Mesenchymal stem cell (in vitro differentiated cells and primary cell): Measurements from ENCODE around the gene TMEM121.

ENCODE experiments used
- DNase-seq: peaks from one replicate; pipeline ENCODE4 v3.0.0-alpha.2; 2013
- H2AFZ ChIP-seq: one replicate; pipeline ENCODE4 v1.6.1; 2013; ENCODE audit warnings: low read depth, mild to moderate bottlenecking, control low read depth, inconsistent platforms, low read length, moderate library complexity
- H2AK5ac ChIP-seq: 2 replicates; pipeline ENCODE4 v1.6.1; 2013; ENCODE audit warnings: low read length, moderate library complexity, mild to moderate bottlenecking, inconsistent platforms; ENCODE audit not compliant: severe bottlenecking
- H2BK120ac ChIP-seq: one replicate; pipeline ENCODE4 v1.6.1; 2013; ENCODE audit warnings: low read depth, mild to moderate bottlenecking, inconsistent platforms, low read length, moderate library complexity
- H2BK12ac ChIP-seq, 2 experiments: one replicate each; pipeline ENCODE4 v1.6.1; 2013; ENCODE audit warnings: inconsistent platforms in 2 of 2, low read length in 2 of 2, mild to moderate bottlenecking in 2 of 2, moderate library complexity in 2 of 2, control low read depth in 1 of 2
- H2BK15ac ChIP-seq: one replicate; pipeline ENCODE4 v1.6.1; 2013; ENCODE audit warnings: mild to moderate bottlenecking, low read depth, inconsistent platforms; ENCODE audit not compliant: poor library complexity, severe bottlenecking
- H2BK5ac ChIP-seq: 2 replicates; pipeline ENCODE4 v1.6.1; 2013; ENCODE audit warnings: low read depth, mild to moderate bottlenecking, low read length, control low read depth, inconsistent platforms; ENCODE audit not compliant: poor library complexity, severe bottlenecking
- H3K14ac ChIP-seq, 2 experiments: one replicate each; pipeline ENCODE4 v1.6.1; 2013; ENCODE audit warnings: inconsistent platforms in 2 of 2, low read length in 2 of 2, control low read depth in 1 of 2, mild to moderate bottlenecking in 1 of 2, moderate library complexity in 1 of 2
- H3K18ac ChIP-seq, 2 experiments: one replicate each; pipeline ENCODE4 v1.6.1; 2013; ENCODE audit warnings: inconsistent platforms in 2 of 2, low read length in 2 of 2, control low read depth in 1 of 2, low read depth in 1 of 2, mild to moderate bottlenecking in 1 of 2
- H3K23ac ChIP-seq, 2 experiments: one replicate each; pipeline ENCODE4 v1.6.1; 2013; ENCODE audit warnings: inconsistent platforms in 2 of 2, low read length in 2 of 2, mild to moderate bottlenecking in 2 of 2, moderate library complexity in 2 of 2, control low read depth in 1 of 2
- H3K27ac ChIP-seq: 2 replicates; pipeline ENCODE4 v1.5.1; 2013; ENCODE audit warnings: mild to moderate bottlenecking, moderate library complexity, low read length, control low read depth, inconsistent platforms; ENCODE audit not compliant: poor library complexity, severe bottlenecking
- H3K27me3 ChIP-seq, 2 experiments: 2 replicates each; pipeline versions ENCODE4 v1.6.1 to v1.7.0; 2013; ENCODE audit warnings: low read length in 2 of 2, mild to moderate bottlenecking in 2 of 2, moderate library complexity in 2 of 2, control low read depth in 1 of 2, inconsistent platforms in 1 of 2; ENCODE audit not compliant: control insufficient read depth in 1 of 2, insufficient read depth in 1 of 2
- H3K36me3 ChIP-seq, 2 experiments: 2 replicates each; pipeline versions ENCODE4 v1.6.1 to v1.7.0; 2013; ENCODE audit warnings: low read length in 2 of 2, control low read depth in 1 of 2, inconsistent platforms in 1 of 2, low read depth in 1 of 2, mild to moderate bottlenecking in 1 of 2; ENCODE audit not compliant: insufficient read depth in 2 of 2, control insufficient read depth in 1 of 2
- H3K4ac ChIP-seq, 2 experiments: one replicate each; pipeline ENCODE4 v1.6.1; 2013; ENCODE audit warnings: inconsistent platforms in 2 of 2, low read length in 2 of 2, mild to moderate bottlenecking in 2 of 2, moderate library complexity in 2 of 2, control low read depth in 1 of 2, low read depth in 1 of 2
- H3K4me1 ChIP-seq: 2 replicates; pipeline ENCODE4 v1.6.1; 2013; ENCODE audit warnings: low read depth, low read length, control low read depth; ENCODE audit not compliant: control insufficient read depth, insufficient read depth
- H3K4me2 ChIP-seq: 2 replicates; pipeline ENCODE4 v1.6.1; 2013; ENCODE audit warnings: low read length, mild to moderate bottlenecking, inconsistent platforms; ENCODE audit not compliant: poor library complexity, severe bottlenecking
- H3K4me3 ChIP-seq, 2 experiments: 2 replicates each; pipeline versions ENCODE4 v1.5.1 to v1.7.0; 2013; ENCODE audit warnings: low read length in 2 of 2, mild to moderate bottlenecking in 2 of 2, control low read depth in 1 of 2, low read depth in 1 of 2; ENCODE audit not compliant: insufficient read depth in 1 of 2
- H3K79me1 ChIP-seq: replicated peaks from 2 replicates; pipeline ENCODE4 v1.6.1; 2013; ENCODE audit warnings: mild to moderate bottlenecking, control low read depth, low read length, inconsistent platforms; ENCODE audit not compliant: poor library complexity, severe bottlenecking
- H3K9ac ChIP-seq: 2 replicates; pipeline ENCODE4 v1.7.0; 2013; ENCODE audit warnings: mild to moderate bottlenecking, low read length, moderate library complexity
- H3K9me3 ChIP-seq: 2 replicates; pipeline ENCODE4 v1.7.0; 2013; ENCODE audit warnings: mild to moderate bottlenecking, low read length; ENCODE audit not compliant: control insufficient read depth
- H4K8ac ChIP-seq: one replicate; pipeline ENCODE4 v1.6.1; 2013; ENCODE audit warnings: inconsistent platforms, mild to moderate bottlenecking, low read length, moderate library complexity
- H4K91ac ChIP-seq: one replicate; pipeline ENCODE4 v1.6.1; 2013; ENCODE audit warnings: mild to moderate bottlenecking, low read length, inconsistent platforms
- WGBS: methylation state at CpG from one replicate; pipeline ENCODE4 v1.1.7; 2013; ENCODE audit warnings: mixed read lengths; 5-methylcytosine and 5-hydroxymethylcytosine counted together

TMEM121 gene

DNA sequence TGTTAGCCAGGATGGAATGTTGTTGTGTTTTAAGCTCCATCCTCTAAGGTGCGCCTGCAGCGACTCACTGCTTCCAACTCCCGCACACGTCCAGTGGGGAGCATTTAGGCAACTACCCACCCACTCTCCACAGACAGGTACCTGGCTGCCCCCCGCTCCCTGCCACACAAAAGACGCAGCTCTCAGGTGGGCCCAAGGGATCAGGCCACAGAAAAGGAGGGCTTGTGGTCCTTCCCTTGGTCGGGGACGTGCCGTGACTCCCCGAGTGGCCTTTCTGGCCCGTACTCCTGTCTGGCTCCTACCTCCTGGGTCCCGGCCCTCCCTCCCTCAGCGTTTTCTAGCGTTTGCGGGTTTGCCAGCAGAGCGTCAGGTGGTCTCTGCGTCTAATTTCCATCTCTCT, 19.1 kb upstream of the TMEM121 start:
- Histone ChIP-seq H3K14ac (no peak overlapping the region), H3K27ac (no peak overlapping the region), H2BK120ac (no peak overlapping the region), H2AFZ (no peak overlapping the region), H3K4me2 (no peak overlapping the region), H4K8ac (no peak overlapping the region), H3K18ac (no peak overlapping the region), H2AK5ac (no peak overlapping the region), H3K36me3 (no peaks in the 10 kb centered on the region), H2BK5ac (no peak overlapping the region), H3K79me1 (no peaks in the 10 kb centered on the region), H3K9ac (no peak overlapping the region), H3K4me1 (peaks cover 2% of the 10 kb centered on the region), H2BK12ac (no peak overlapping the region), H2BK15ac (no peak overlapping the region), H4K91ac (no peak overlapping the region), H3K4me3 (no peak overlapping the region), H3K4ac (no peak overlapping the region), H3K23ac (no peak overlapping the region), H3K9me3 (no peaks in the 10 kb centered on the region), H3K27me3 (peaks cover 4 to 45% of the 10 kb centered on the region in 2 experiments)
- DNase-seq = no peak
- 85% methylated on average over 17 of the region's 17 CpGs for WGBS

DNA sequence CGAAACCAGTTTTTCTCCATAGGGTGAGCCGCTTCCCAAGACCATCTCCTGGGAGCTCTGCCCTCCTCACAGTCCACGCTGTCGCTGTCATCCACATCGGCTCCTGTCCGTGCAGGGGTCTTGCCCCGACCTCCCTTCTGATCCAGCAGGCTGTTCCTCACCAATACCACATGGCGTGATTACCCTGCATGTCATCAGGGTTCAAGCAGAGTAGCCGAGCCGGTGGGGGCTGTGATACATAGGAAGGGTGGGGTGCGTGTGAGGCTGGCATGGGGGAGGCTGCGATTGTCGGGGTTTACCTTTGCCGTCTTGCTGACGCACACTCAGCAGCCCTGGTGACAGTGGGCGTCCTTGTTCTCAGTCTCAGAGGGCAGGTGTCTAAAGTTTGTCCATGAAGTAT, 18.3 kb upstream of the TMEM121 start:
- Histone ChIP-seq H3K9me3 (no peaks in the 10 kb centered on the region), H3K4ac (no peak overlapping the region), H2BK15ac (no peak overlapping the region), H3K27ac (no peak overlapping the region), H3K79me1 (no peaks in the 10 kb centered on the region), H2AK5ac (no peak overlapping the region), H3K18ac (no peak overlapping the region), H3K4me1 (peaks cover 2% of the 10 kb centered on the region), H2BK120ac (no peak overlapping the region), H3K14ac (no peak overlapping the region), H4K8ac (no peak overlapping the region), H3K4me3 (no peak overlapping the region), H2BK12ac (no peak overlapping the region), H2AFZ (no peak overlapping the region), H3K27me3 (peaks cover 4 to 49% of the 10 kb centered on the region in 2 experiments), H3K36me3 (no peaks in the 10 kb centered on the region), H3K9ac (no peak overlapping the region), H3K4me2 (no peak overlapping the region), H2BK5ac (no peak overlapping the region), H4K91ac (no peak overlapping the region), H3K23ac (no peak overlapping the region)
- 90% methylated on average over 16 of the region's 16 CpGs for WGBS
- no peak for DNase-seq

DNA sequence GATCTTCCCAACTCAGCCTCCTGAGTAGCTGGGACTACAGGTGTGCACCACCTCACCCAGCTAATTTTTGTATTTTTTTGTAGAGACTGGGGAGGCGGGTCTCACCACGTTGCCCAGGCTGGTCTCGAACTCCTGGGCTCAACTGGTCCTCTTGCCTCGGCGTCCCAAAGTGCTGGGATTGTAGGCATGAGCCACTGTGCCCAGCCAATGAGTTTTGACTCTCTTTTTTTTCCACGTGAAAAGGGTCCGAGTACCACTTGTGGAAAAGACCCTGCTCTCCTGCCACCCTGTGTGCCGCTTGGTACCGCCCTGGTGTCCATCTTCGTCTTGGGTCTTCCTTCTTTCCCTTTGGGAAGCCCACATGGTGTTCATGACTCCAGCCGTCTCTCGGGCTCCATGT, 17.8 kb upstream of the TMEM121 start:
- peaks cover 2% of the 10 kb centered on the region for H3K4me1 ChIP-seq
- no peaks in the 10 kb centered on the region for H3K79me1 ChIP-seq
- no peak overlapping the region for H2BK120ac ChIP-seq
- no peak overlapping the region for H3K4me2 ChIP-seq
- H3K14ac ChIP-seq = no peak overlapping the region
- no peak overlapping the region for H3K23ac ChIP-seq
- H3K4ac ChIP-seq = no peak overlapping the region
- H3K27ac ChIP-seq = no peak overlapping the region
- no peak for DNase-seq
- no peak overlapping the region for H3K4me3 ChIP-seq
- H3K9ac ChIP-seq = no peak overlapping the region
- no peak overlapping the region for H2BK15ac ChIP-seq
- no peak overlapping the region for H4K8ac ChIP-seq
- peaks cover 4 to 54% of the 10 kb centered on the region in 2 experiments for H3K27me3 ChIP-seq
- H4K91ac ChIP-seq = no peak overlapping the region
- H3K9me3 ChIP-seq = no peaks in the 10 kb centered on the region
- no peaks in the 10 kb centered on the region for H3K36me3 ChIP-seq
- no peak overlapping the region for H2BK5ac ChIP-seq
- H2AFZ ChIP-seq = no peak overlapping the region
- WGBS = 83% methylated on average over 12 of the region's 12 CpGs
- no peak overlapping the region for H2AK5ac ChIP-seq
- H3K18ac ChIP-seq = no peak overlapping the region
- no peak overlapping the region for H2BK12ac ChIP-seq

GRCh38 chr14:105517096-105517495, 9.3 kb upstream of the TMEM121 start:
- no peak for DNase-seq
- WGBS = 63% methylated on average over 5 of the region's 5 CpGs
- Histone ChIP-seq H2BK12ac (no peak overlapping the region), H3K9ac (no peak overlapping the region), H2AFZ (no peak overlapping the region), H3K14ac (no peak overlapping the region), H4K8ac (no peak overlapping the region), H2AK5ac (no peak overlapping the region), H3K23ac (no peak overlapping the region), H2BK120ac (no peak overlapping the region), H3K4me2 (no peak overlapping the region), H3K4me3 (no peak overlapping the region), H3K4me1 (no peaks in the 10 kb centered on the region), H3K4ac (no peak overlapping the region), H3K79me1 (no peaks in the 10 kb centered on the region), H3K9me3 (peaks cover 3% of the 10 kb centered on the region), H2BK15ac (no peak overlapping the region), H3K18ac (no peak overlapping the region), H2BK5ac (no peak overlapping the region), H3K27me3 (peaks cover 5 to 51% of the 10 kb centered on the region in 2 experiments), H3K27ac (no peak overlapping the region), H3K36me3 (no peaks in the 10 kb centered on the region), H4K91ac (no peak overlapping the region)
